ENCODE results near the gene SREK1.
"Not testable (repeated sequence)": the region's sequence is repeated elsewhere in the genome, so short reads cannot be mapped to it uniquely, and the experiment has no call there.

The SREK1 gene

GRCh38 chr5:66144074-66144833 is at the start of gene SREK1:
Gene SREK1 (plus strand): TSS chr5:66144300. CDS start chr5:66144377, 77 bp downstream.
- peak; percentile 74 to 80 for DNase-seq (ENCODE audit: low read depth in 2 of 2, low spot score in 1 of 2)

DNA sequence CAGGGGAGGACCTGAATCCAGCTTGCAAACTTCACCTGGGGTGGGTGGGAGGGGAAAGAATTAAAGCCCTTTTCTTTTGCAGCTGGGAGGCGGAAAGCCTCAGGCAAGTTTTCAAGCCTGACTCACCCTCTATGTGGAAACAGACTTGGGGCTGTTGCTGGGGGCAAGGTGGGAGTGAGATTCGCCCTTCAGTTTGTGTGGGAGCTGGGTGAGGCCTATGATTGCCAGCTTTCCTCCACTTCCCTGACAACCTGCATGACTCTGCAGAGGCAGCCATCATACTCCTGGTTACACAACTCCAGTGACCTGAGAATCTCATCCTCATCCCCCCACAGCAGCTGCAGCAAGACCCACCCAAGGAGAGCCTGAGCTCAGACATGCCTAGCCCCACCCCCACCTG is 43.2 kb upstream of the SREK1 start:
- no peak for DNase-seq (ENCODE audit: low read depth in 2 of 2, low spot score in 1 of 2)

DNA sequence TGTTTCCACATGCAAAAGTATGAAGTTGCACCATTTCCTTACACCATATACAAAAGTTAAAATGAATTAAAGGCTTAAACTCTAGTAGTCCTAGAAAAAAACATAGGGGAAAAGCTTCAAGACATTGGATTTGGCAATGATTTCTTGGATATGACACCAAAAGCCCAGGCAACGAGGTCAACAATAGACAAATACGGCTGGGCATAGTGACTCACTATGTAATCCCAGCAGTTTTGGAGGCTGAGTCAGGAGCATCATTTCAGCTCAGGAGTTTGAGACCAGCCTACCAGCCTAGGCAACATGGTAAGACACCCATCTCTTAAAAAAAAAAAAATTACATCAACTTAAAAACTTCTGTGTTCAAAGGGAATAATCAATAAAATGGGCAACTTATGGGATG is 30.9 kb upstream of the SREK1 start:
- DNase-seq (ENCODE audit: low read depth in 2 of 2, low spot score in 1 of 2) = no peak

GRCh38 chr5:66118304-66118703 is 25.8 kb upstream of the SREK1 start:
- DNase-seq (ENCODE audit: low read depth in 2 of 2, low spot score in 1 of 2) = no peak

GRCh38 chr5:66122379-66123034 is 21.6 kb upstream of the SREK1 start:
- DNase-seq (ENCODE audit: low read depth in 2 of 2, low spot score in 1 of 2) = no peak

DNA sequence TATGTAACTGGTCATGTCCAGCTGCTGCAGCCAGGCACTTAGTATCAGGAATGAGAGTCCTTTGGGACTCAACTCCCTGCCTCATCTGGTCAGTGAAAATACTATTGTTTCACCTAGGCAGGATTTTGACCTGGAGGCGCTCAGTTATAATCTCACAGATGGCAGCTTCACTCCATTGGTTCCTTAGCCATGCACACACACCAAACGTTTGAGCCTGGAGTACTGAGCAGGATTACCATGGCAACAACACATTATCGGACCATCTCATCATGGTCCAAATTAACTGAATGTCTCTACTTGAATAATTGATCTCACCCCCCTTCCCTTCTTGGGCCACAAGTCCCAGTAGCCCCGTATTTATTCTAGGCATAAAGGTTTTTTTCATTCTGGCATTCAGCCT is 15.0 kb upstream of the SREK1 start:
- no peak for DNase-seq (ENCODE audit: low read depth in 2 of 2, low spot score in 1 of 2)

DNA sequence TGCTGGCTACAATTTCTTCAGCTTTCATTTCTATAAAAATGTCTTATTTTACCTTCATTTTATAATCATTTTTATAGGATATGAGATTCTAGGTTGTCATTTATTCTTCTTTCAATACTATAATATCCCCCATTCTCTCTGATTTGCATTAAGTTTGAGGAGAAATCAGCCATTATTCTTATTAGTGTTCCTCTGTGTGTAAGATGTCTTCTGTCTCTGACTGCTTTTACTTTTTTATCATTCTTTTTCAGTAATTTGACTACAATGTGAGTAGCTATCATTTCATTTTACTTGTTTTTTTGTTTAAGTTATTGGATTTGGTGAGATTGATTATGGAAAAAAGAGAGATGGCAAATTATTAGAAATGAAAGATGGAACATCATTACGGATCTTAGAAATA is 13.6 kb upstream of the SREK1 start:
- no peak for DNase-seq (ENCODE audit: low read depth in 2 of 2, low spot score in 1 of 2)

GRCh38 chr5:66134407-66134861 is 9.7 kb upstream of the SREK1 start:
- DNase-seq (ENCODE audit: low read depth in 2 of 2, low spot score in 1 of 2) = no peak

GRCh38 chr5:66136053-66136452 is 8.0 kb upstream of the SREK1 start:
- no peak for DNase-seq (ENCODE audit: low read depth in 2 of 2, low spot score in 1 of 2)

- not testable (repeated sequence) for DNase-seq (ENCODE audit: low read depth in 2 of 2, low spot score in 1 of 2)
Observed at GRCh38 chr5:66136944-66137343, 7.2 kb upstream of the SREK1 start.

DNA sequence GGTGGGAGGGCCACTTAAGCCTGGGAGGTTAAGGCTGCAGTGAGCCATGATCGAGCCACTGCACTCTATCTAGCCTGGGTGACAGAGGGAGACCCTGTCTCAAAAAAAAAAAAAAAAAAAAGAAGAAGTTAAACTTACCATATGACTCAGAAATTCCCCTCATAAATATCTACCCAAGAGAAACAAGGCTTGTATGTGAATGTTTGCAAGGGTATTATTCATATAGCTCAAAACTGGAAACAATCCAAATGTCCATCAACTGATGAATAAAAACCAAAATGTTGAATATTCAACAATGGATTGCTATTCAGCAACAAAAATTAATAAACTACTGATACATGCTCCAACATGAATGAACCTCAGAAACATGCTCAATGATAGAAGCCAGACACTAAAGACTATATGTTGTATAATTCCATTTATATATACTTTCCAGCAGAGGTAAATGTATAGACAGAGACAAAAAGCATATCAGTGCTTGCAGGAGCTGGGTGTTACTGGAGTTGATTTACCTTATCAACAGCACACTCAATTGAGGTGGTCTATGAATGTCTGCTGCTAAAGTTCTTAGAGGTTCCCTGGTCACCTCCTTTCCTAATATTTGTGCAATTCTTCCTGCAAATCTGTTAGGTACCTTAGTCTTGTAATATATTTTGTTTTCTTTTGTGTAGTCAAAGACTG is 5.3 kb upstream of the SREK1 start:
- DNase-seq (ENCODE audit: low read depth in 2 of 2, low spot score in 1 of 2) = no peak

DNA sequence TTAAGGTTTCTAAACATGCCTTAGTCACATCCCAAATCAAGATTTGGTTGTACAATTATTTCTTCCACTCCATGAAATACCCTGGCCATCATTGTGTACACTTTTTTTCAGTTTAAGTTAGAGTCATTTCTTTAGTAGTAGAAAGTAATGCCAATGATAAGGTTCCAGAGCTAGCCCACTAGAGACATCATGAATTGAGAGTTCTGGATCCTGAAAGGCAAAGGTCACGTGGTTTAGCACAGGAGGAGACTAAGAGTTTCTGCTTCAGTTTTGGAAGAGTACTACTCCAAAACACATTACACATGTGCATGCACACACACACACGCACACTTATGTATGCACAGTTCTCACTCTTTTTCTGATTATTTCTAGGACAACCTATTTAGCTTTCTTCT is 4.8 kb upstream of the SREK1 start:
- DNase-seq (ENCODE audit: low read depth in 2 of 2, low spot score in 1 of 2) = no peak

GRCh38 chr5:66142417-66142816 is 1.7 kb upstream of the SREK1 start:
- no peak for DNase-seq (ENCODE audit: low read depth in 2 of 2, low spot score in 1 of 2)

DNA sequence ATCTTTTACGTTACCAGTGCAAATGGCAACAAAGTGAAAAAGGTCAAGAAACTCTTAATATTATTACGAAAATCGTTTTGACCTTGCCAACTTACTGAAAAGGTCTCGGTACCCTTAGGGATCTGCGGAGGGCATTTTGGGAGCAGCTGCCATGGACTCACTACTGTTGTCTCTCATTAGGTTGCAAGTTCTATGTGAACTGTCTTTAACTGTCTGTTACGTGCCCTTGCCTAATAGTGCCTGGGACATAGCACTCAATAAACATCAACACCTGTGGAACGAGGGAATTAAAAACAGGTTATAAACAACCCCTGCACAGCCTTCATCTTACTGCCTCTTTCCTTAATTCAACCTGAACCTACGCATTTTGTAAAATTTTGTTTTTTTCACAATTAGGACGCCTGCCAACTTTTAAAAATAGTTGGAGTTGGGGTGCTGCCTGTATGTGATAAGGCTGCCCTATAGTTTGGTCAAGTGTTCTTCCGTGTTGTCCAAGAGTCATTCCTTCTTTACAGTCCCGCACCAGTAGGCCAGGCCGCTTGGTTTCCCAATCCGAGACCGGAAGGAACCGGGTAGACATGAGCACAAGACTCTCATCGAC is 527 bp upstream of the SREK1 start:
- no peak for DNase-seq (ENCODE audit: low read depth in 2 of 2, low spot score in 1 of 2)

GRCh38 chr5:66144834-66145390 is 812 bp downstream of the SREK1 start:
- no peak for DNase-seq (ENCODE audit: low read depth in 2 of 2, low spot score in 1 of 2)

DNA sequence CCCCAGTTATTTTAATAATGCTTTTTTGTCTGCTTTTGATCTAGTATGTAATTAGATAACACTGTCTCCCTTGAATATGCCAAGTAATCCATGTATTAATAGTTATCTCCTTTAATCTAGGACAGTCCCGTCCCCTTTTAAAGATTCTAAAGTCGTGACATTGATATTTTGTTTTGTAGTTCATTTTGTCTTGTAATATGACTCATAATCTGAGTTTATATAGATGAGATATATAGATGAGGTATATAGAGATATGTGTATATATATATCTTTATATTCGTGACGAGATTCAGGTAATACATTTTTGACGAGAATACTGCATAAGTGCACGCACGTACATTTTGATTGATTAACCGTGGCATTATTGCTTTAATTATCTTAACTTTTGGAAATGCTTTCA is 1.6 kb downstream of the SREK1 start:
- no peak for DNase-seq (ENCODE audit: low read depth in 2 of 2, low spot score in 1 of 2)

GRCh38 chr5:66149950-66150349 is 5.8 kb downstream of the SREK1 start:
- no peak for DNase-seq (ENCODE audit: low read depth in 2 of 2, low spot score in 1 of 2)

- no peak for DNase-seq (ENCODE audit: low read depth in 2 of 2, low spot score in 1 of 2)
Observed at GRCh38 chr5:66151030-66151429, 6.9 kb downstream of the SREK1 start.

DNA sequence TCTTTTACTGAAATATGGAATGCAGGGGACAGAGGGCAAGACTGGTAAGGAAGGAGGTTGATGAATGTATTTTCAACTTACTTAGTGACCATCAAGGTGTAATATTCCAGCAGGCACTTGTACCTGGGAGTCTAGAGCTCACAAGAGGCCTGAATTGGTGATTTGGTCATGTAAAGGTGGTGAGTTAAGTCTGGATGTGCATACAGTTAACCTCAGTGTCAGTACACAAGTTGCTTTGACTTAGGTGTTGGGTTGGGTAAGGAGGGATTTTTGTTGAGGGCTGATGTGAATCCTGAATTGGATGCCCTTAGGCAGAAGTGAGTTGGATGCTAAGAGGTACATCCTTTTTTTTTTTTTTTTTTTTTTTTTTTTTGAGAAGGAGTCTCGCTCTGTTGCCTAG is 7.4 kb downstream of the SREK1 start:
- no peak for DNase-seq (ENCODE audit: low read depth in 2 of 2, low spot score in 1 of 2)

GRCh38 chr5:66157046-66157445 is 12.9 kb downstream of the SREK1 start:
- no peak for DNase-seq (ENCODE audit: low read depth in 2 of 2, low spot score in 1 of 2)

DNA sequence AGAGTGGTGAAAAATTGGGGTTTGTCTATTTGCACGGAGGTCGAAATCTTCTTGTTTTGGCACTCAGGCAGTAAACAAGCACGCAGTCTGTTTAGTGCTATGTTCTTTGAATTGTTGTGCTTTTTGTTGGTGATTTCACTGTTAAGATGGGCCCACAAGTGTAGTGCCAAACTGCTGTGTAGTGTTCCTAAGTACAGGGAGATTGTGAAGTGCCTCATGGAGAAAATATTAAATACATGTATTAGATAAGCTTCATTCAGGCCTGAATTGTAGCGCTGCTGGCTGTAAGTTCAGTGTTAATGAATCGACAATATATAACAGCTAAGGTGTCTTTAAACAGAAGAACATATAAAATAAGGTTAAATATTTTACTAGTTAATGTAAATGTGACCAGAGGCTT is 17.3 kb downstream of the SREK1 start:
- DNase-seq (ENCODE audit: low read depth in 2 of 2, low spot score in 1 of 2) = no peak

All from stimulated activated CD8-positive, alpha-beta memory T cell treated with anti-CD3 and anti-CD28 coated beads, Interleukin-4, amount 100 ng/mL, for 4 hours (primary cell).